Measurements from ENCODE around the gene ZNF610.
"Not testable (repeated sequence)": the region's sequence is repeated elsewhere in the genome, so short reads cannot be mapped to it uniquely, and the experiment has no call there.

Gene ZNF610

DNA sequence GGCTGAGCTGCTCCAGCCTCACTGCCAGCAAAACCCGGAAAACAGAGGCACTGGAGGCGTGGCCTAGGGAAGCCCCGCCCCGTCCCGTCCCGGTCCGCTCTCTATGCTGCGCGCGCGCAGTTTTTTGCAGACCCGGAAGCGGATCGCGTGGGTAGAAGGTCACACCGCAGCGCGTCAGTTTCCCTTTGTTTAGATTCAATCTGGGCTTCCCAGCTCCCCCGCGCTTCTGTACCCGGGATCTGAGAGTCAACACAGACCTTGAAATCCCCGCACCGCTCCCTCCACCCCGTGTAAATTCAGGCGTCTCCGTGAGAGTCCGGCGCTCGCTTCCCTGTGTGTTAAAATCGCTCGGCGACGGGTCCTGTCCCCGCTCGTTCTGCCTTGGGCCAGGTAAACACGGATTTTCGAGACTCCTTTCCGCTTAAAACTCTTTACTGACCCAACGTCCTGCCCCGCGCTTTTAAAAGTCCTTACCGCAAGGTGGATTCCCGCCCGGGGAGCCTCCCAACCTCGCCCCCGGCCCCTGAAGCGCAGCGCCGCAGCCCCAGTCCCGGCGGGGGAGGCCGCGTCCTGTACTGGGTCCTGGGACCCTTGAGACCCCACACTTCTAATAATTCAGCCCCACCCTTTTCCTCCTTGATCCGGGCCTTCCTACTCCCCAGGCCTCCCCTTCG is at the start of gene ZNF610:
Gene ZNF610 (plus strand): TSS at position 127 of the 674 bp plus-strand sequence. CDS start 12,930 bp downstream, outside the sequence.
- DNase-seq (ENCODE audit: low read depth in 2 of 3, low spot score in 1 of 3): peak; percentile 80 to 89 (median 86)

DNA sequence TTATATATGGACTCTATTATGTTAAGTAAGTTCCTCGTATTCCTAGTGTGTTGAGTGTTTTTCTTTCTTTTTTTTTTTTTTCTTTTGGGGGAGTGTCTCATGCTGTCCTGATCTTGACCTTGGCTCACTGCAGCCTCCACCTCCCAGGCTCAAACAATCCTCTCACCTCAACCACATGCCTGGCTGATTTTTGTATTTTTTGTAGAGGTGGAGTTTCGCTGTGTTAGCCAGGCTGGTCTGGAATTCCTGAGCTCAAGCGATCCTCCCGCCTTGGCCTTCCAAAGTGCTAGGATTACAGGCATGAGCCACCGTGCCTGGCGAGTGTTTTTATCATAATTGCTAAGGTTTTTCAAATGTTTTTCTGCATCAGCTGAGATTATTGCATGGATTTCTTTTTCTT is 49.8 kb upstream of the ZNF610 start:
- no peak for DNase-seq (ENCODE audit: low read depth in 2 of 3, low spot score in 1 of 3)

DNA sequence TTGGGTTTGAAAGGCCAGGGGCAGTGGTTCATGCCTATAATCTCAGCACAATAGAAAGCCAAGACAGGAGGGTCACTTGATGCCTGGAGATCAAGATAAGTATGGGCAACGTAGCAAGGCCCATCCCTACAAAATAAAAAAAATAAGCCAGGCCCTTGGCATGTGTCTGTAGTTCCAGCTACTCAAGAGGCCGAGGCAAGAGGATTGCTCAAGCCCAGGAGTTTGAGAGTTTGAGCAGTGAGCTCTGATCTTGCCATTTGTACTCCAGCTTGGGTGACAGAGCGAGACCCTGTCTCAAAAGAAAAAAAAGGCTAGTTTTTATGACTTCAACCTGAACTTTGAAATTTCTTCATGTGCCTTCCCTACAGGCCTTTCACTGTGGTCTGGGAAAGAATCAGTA is 44.3 kb upstream of the ZNF610 start:
- no peak for DNase-seq (ENCODE audit: low read depth in 2 of 3, low spot score in 1 of 3)

DNA sequence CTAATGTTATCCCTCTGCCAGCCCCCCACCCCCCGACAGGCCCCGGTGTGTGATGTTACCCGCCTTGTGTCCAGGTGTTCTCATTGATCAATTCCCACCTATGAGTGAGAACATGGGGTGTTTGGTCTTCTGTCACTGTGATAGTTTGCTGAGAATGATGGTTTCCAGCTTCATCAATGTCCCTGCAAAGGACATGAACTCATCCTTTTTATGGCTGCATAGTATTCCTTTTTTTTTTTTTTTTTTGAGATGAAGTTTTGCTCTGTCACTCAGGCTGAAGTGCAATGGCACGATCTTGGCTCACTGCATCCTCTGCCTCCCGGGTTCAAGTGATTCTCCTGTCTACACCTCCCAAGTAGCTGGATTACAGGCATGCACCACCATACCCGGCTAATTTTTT is 43.1 kb upstream of the ZNF610 start:
- not testable (repeated sequence) for DNase-seq (ENCODE audit: low read depth in 2 of 3, low spot score in 1 of 3)

DNA sequence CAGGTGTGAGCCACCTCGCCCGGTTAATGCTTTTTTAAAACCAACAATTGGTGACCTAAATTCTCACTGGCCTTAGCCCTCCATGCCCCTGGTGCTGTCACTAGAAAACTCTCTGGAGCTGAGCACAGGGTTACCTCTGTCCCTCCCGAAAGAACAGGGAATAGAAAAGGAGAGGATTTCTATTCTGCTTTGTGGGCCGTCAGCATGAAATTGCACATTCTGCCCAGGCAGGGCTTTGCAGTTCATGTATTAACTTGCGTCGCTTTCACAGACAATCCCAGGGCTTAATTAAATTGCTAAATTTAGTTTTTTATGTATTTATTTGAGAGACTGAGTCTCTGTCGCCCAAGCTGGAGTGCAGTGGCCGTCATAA is 39.7 kb upstream of the ZNF610 start:
- DNase-seq (ENCODE audit: low read depth in 2 of 3, low spot score in 1 of 3): no peak

DNA sequence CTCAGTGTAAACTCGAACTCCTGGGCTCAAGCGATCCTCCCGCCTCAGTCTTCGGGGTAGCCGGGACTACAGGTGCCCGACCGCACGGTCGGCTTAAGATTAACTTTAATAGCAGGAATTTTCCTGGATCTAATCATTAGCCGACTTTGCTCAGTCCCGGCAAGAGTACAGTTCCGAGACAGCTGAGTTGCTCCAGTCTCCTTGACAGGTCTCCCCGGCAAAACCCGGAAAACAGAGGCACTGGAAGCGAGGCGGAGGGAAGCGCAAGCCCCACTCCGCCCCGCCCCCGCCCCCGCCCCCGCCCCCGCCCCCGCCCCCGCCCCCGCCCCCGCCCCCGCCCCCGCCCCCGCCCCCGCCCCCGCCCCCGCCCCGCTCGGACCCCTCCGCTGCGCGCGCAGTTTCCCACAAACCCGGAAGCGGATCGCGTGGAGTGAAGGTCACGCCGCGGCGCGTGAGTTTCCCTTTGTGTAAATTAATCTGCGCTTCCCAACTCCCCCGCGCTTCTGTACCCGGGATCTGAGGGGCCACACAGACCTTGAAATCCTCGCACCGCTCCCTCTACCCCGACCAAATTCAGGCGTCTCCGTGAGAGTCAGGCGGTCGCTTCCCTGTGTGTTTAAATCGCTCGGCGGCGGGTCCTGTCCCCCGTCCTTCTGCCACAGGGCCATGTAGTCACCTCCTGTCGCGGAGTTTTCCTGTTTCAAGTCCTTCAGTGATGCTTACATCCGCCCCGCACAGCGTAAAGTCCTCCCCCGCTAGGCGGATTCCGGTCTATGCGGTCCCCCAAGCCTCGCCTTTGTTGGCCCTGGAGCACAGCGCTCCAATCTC is 39.1 kb upstream of the ZNF610 start, which contains the start of gene ZNF480:
Gene ZNF480 (plus strand): TSS at position 397 of the 828 bp plus-strand sequence. CDS start 3,244 bp downstream, outside the sequence.
- peak; percentile 29 to 57 (median 40) for DNase-seq (ENCODE audit: low read depth in 2 of 3, low spot score in 1 of 3)

DNA sequence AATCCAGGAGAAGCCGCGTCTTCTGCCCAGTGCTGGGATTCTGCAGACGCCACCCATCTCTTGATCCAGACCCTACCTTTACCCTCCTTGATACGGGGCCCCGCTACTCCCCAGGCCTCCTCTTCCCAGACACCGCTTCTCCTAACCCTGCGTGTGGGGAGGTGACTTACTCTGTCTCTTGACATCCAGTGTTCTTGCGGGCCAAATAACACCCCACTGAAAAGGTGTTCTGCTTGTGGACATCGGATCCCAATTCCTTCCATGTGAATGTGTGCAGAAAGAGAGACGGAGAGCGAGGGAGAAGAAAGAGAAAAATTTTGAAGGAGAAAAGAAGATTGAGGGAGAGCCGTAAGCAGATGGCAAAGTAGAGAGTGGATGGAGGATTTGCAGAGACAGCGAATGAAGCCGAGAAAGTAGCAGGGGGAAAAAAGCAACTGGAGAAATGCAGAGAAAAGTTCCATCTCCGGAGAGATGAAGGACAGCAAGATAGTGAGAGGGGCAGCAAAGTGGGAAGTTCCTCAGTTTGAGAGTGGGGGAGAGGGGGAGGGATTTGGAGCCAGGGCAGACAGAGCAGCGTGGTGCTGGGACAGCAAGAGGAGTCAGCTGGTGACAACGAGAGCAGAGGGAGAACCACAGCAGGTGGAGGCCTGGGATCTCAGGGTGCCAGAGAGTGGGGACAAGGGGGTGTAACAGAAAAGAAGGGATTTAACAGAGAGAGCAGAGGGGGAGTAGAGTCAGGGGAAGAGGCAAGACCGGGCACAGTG is 38.3 kb upstream of the ZNF610 start:
- DNase-seq (ENCODE audit: low read depth in 2 of 3, low spot score in 1 of 3): no peak

DNA sequence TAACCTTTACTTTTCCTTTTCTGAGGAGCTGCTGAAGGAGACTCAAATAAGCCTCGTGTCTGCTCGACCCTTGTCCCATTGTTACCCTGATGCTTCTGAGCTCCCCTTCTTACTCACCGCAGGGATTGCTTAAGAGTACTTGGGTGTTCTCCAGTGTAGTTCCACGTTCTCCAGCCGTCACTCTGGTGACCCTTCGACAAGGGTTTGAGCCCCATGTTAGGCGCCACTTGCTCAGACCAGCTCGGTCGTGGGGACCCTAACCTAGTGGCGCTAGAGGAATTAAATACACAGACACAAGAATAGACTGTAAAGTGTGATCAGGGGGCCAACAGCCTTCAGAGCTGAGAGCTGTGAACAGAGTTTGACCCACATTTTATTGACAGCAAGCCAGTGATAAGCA is 28.8 kb upstream of the ZNF610 start:
- DNase-seq (ENCODE audit: low read depth in 2 of 3, low spot score in 1 of 3): no peak

DNA sequence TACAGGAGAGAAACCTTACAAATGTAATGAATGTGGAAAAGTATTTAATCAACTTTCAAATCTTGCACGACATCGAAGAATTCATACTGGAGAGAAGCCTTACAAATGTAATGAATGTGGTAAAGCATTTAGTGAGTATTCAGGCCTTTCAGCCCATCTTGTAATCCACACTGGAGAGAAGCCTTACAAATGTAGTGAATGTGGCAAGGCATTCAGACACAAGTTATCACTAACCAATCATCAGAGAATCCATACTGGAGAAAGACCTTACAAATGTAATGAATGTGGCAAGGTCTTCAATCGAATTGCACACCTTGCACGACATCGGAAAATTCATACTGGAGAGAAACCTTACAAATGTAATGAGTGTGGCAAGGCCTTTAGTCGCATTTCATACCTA is 13.6 kb upstream of the ZNF610 start:
- no peak for DNase-seq (ENCODE audit: low read depth in 2 of 3, low spot score in 1 of 3)

DNA sequence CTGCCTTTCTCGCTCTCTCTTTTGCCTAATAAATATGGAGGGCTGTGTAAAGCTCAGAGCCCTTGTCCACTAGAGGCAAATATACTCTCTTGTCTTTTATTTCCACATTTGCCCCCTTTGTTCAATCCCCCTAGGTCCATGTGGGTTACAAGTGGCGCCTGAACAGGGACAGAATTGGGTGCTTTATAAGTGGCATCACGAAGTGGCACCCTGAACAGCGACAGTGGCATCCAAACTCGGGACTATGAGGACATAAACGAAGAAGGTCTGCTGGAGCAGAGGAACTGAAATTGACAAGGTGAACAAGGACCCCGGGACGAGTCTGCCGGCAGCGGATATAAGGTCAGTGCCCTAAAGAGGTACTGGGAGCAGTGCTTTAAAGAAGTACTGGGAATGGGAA is 4.3 kb upstream of the ZNF610 start:
- DNase-seq (ENCODE audit: low read depth in 2 of 3, low spot score in 1 of 3): no peak

- DNase-seq (ENCODE audit: low read depth in 2 of 3, low spot score in 1 of 3): no peak
Observed at GRCh38 chr19:52335768-52336116, 301 bp upstream of the ZNF610 start.

- no peak for DNase-seq (ENCODE audit: low read depth in 2 of 3, low spot score in 1 of 3)
Observed at GRCh38 chr19:52336791-52337381, 843 bp downstream of the ZNF610 start.

- not testable (repeated sequence) for DNase-seq (ENCODE audit: low read depth in 2 of 3, low spot score in 1 of 3)
Observed at GRCh38 chr19:52339022-52339421, 3.0 kb downstream of the ZNF610 start.

- peak; percentile 23 to 35 (median 28) for DNase-seq (ENCODE audit: low read depth in 2 of 3, low spot score in 1 of 3)
Observed at GRCh38 chr19:52343548-52343947, 7.5 kb downstream of the ZNF610 start.

DNA sequence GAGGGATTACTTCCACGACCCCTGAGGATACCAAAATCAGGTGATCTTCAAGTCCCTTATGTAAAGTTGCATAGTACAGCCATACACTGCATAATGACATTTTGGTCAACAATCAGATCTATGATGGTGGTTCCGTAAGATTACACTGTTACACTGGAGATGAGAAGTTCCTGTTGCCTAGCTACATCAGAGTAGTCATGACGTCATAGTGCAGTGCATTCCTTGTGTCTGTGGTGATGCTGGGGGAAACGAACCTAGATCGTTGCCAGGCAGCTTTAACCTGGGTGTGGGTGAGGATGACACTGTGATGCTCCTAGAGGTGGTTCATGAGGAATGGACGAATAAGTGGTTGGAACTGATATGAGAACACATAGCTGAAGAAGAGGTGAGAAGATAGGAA is 9.1 kb downstream of the ZNF610 start:
- no peak for DNase-seq (ENCODE audit: low read depth in 2 of 3, low spot score in 1 of 3)

- no peak for DNase-seq (ENCODE audit: low read depth in 2 of 3, low spot score in 1 of 3)
Observed at GRCh38 chr19:52351512-52351911, 15.5 kb downstream of the ZNF610 start.

GRCh38 chr19:52366414-52366824 is 30.4 kb downstream of the ZNF610 start:
- DNase-seq (ENCODE audit: low read depth in 2 of 3, low spot score in 1 of 3): no peak

DNA sequence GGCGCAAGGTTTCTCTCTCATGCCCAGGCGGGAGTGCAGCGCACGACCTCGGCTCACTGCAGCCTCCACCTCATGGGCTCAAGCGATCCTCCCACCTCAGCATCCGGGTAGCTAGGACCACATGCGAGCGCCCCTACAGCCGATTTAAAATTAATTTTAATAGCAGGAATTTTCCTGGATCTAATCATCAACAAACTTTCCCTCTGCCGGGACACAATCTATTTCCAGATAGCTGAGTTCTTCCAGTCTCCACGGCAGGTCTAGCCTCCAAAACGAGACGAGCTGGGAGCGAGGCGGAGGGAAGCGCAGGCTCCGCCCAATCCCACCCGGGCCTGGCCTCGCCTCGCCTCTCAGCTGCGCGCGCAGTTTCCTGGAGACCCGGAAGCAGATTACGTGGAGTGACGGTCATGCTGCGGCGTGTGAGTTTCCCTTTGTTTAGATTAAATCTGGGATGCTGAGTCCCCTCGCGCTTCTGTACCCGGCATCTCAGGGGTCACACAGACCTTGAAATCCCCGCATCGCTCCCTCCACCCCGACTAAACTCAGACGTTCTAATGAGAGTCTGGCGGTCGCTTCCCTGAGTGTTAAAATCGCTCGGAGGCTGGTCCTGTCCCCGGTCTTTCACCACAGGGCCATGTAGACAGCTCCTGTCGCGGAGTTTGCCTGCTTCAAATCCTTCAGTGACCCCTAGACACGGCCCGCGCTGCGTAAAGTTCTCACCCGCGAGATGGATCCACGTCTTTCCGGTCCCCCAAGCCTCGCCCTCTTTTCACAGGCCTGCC is 33.7 kb downstream of the ZNF610 start, which contains the start of gene ZNF880:
Gene ZNF880 (plus strand): TSS at position 365 of the 782 bp plus-strand sequence. CDS start 43 bp downstream, at position 408.
- DNase-seq (ENCODE audit: low read depth in 2 of 3, low spot score in 1 of 3): peak; percentile 81 to 87 (median 82)

GRCh38 chr19:52370341-52370710 is 34.3 kb downstream of the ZNF610 start:
- DNase-seq (ENCODE audit: low read depth in 2 of 3, low spot score in 1 of 3): no peak

- no peak for DNase-seq (ENCODE audit: low read depth in 2 of 3, low spot score in 1 of 3)
Observed at GRCh38 chr19:52391135-52391534, 55.1 kb downstream of the ZNF610 start.
